Stimulated activated CD8-positive, alpha-beta memory T cell treated with anti-CD3 and anti-CD28 coated beads, Interleukin-15, amount 100 ng/mL, for 48 hours (primary cell): ENCODE data around the gene MLLT3.

ENCODE experiments used
- DNase-seq, 2 donors: peaks; one replicate each; pipeline ENCODE4 v3.0.0-alpha.2; 2020; ENCODE audit warnings: low read depth in 2 of 2

Gene MLLT3

DNA sequence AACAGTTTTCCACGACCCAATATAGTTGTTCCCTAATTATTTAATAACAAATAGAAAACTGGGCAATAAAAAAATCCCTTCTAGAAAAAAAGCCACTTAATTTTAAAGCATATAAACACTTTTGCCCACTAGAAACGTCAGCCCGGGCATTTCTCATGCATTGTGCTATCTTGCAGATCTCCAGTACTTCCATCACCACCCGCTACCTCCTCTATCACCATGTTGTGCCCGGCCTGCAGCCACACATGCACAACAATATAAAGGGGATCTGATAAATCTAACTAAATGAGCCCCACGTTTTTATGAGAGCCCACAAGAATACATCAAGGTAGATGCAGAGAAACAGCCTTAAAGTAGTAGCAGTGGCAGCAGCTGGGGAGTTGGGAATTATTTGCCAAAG lies 272.7 kb downstream of the MLLT3 start:
- DNase-seq: no peak

DNA sequence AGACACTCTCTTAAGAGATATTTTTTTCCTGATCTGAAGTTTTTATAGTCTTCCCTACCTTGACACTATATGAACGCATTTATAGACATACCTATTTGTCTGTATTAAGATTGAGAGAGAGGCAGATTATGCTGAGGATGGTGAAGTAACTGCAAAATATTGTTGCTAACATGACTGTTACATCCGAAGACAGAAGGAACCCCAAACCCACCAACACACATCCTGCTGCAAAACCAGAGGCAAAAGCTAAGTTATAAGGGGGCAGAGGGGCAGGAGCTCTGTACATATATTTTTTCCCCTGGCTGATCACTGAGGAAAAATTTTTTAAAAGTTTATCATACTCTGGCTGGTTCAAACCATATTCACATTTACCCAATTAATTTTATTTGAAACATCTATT lies 279.0 kb downstream of the MLLT3 start:
- no peak for DNase-seq

DNA sequence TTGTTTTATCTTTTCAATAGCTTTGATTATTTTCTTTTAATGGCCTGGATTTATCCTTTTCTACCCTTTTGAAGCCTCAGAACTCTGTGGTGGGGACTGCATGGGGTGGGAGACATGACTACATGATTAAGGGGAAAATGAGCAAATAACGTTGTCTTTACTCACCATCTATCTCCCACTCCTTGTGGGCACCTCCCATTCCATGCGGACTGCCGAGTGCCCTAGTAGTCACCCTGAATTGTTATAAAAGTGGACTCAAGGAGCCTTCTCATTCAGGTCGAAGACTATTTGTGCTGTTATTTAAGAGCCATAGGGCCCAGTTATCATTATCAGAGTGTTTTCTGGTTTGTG lies 281.8 kb downstream of the MLLT3 start:
- DNase-seq: no peak

GRCh38 chr9:20335668-20336332 lies 286.5 kb downstream of the MLLT3 start:
- DNase-seq: no peak

DNA sequence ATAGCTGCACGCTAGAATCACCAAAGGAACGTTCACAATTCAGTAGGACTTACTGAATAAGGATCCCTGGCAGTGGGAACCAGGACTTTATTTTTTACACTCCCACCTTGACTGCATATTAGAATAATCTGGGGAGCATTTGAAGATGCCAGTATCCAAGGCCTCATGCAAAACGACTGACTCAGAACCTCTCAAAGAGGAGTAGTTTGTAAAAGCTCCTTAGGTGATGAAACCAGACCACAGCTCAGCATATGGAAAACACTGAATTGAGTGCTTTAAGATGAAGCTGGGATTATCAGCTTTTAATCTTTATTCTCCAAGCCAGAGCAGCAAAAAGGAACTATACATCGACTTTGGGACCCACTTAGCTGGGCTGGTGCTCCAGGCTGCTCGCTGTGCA lies 288.3 kb downstream of the MLLT3 start:
- DNase-seq: no peak

DNA sequence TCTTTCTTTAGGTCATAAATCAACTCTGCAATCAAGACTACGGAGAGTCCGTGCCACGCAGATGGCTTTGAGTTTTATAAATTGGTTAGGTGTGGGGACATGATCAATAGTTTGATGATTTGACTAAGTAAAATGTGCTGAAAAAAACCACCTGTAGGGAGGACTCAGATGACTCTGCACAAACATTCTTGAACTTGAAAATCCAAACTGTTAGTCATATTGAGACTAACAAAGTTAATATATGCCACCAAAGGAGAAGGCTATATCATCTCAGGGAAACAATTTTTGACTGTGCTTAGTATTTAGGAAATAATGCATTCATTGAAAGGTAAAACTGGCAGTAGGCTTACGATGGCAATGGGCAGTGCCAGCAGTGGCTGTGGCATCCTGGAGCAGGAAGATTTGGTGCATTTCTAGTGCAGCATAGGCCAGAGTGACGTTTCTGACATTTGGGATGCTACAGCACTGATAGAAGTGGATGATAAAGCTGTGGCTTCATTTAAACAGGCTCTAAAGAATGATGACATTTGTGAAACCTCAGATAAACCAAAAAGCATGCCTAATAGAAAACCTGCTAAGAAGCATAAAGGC lies 291.1 kb downstream of the MLLT3 start:
- no peak for DNase-seq

DNA sequence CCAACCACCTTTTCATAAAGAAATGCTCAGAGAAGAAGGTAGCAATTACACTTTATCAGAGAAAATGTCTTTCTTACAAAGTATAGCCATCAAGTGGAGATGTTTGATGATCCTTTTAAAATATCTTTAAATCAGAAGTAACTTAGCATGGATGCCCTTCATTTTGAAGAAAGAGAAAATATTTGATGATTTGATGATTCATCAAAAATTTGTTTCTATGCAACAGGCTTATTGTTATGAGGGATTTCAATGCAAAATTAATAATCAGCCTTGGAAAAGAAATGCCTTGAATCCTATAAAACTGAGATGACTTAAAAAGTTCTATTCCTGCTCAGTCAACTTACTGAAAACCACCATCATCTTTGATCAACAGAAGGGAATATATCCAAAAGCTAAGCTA lies 291.6 kb downstream of the MLLT3 start:
- DNase-seq: no peak

GRCh38 chr9:20326516-20326915 lies 295.8 kb downstream of the MLLT3 start:
- no peak for DNase-seq

DNA sequence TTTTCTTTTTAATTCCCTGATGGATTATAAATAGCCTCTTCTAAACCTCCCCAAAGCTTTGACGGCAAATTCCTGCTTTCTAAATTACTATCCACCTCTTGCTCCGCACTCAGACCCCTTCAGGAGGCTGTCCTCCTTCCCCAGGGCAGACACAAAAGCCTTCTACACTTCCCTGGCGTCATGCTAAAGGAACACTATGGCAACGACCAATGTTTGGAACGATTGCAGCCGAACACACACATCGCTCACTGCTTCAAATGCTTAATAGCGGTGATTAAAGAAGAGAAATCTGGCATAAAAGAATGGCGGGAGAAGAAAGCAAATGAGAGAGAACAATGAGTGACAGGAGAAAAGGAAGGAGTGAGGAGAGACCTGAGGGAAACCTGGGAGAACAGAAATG lies 297.3 kb downstream of the MLLT3 start:
- DNase-seq: no peak

- DNase-seq: no peak
These were observed 300.1 kb downstream of the MLLT3 start for GRCh38 chr9:20322212-20322611.

GRCh38 chr9:20321423-20322082 lies 300.7 kb downstream of the MLLT3 start:
- no peak for DNase-seq

GRCh38 chr9:20320921-20321320 lies 301.4 kb downstream of the MLLT3 start:
- DNase-seq: no peak

- DNase-seq: no peak
These were observed 302.5 kb downstream of the MLLT3 start for GRCh38 chr9:20319641-20320337.

GRCh38 chr9:20319241-20319640 lies 303.1 kb downstream of the MLLT3 start:
- DNase-seq: no peak

DNA sequence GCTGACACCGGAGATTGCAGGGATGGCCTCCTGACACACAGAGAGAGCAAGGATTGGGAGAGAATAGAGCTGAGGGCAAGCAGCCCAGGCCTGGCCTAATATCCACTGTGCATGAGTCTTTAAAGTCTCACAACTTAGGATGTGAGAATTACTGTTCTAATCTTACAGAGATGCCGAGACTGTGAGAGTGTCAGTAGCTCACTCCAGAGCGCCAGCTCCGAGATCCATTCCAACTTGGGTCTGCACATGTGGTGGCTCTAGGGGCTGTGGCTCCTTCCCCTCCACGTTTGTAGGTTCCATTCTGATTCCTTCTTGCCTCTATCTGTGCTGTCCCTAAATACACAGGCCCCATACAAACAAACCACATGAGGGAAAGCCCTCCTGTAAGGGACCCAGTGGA lies 304.6 kb downstream of the MLLT3 start:
- no peak for DNase-seq

DNA sequence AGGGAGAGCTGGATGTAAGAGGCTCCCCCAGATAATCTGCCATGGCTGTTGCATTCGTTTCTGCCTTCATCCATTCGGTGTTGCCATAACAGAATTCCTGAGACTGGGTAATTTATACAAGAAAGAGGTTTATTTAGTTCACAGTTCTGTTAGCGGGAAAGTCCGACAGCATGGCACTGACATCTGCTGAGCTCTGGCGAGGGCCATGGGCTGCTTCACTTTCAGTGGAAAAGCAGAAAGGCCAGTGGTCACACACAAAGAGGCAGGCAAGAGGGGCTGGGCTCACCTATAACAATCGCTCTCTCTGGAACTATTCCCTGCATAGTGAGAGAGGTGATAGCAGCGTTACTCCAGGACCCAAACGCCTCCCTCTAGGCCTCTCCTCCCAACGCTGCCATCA lies 305.9 kb downstream of the MLLT3 start:
- no peak for DNase-seq

- no peak for DNase-seq
These were observed 306.6 kb downstream of the MLLT3 start for GRCh38 chr9:20315677-20316076.

- DNase-seq: no peak
These were observed 307.3 kb downstream of the MLLT3 start for GRCh38 chr9:20314981-20315380.

DNA sequence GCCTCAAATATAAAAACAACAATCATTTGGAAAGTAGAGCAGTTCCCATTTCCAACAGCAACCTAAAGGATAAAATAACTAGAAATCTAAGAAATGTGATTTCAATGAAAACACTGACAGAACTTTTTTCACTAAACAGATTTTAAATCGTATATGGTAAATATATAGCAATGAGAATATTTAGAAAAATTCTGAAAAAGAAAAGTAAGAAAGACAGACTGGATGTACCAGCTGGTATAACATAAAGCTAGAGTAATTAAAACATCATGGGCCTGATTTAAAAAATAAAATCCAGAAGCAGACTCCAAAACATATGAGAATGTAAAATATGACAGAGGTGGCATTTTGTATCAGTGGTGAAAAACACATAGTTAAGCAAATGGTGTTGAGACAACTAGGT lies 308.9 kb downstream of the MLLT3 start:
- no peak for DNase-seq

DNA sequence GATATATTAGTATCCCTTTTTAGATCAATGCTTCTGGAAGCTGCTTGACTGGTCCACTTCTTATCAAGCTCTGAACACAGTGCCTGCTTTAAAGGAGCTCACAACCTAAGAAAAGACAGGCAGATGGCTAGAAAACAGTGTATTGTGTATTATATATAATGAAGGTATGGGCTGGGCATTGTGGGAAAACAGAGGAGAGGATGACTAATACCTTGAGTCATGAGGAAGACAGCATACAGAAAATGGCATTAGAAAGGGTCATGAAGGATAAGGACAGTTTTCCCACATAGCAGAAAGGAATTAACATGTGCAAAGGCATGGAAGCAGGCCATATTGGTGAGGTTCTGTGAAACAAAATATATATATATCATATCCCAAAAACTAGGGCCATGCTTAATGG lies 309.6 kb downstream of the MLLT3 start:
- DNase-seq: no peak

GRCh38 chr9:20310024-20310423 lies 312.3 kb downstream of the MLLT3 start:
- DNase-seq: no peak

- DNase-seq: no peak
These were observed 313.2 kb downstream of the MLLT3 start for GRCh38 chr9:20309124-20309523.

GRCh38 chr9:20307621-20308020 lies 314.7 kb downstream of the MLLT3 start:
- no peak for DNase-seq
